ENCODE measurements around the gene COA1.
"Not testable (repeated sequence)": the region's sequence is repeated elsewhere in the genome, so short reads cannot be mapped to it uniquely, and the experiment has no call there.

Gene COA1

GRCh38 chr7:43625453-43625852, 103.9 kb downstream of the COA1 start:
- no peak for DNase-seq

- DNase-seq: peak; percentile 37
These were observed 105.2 kb downstream of the COA1 start for GRCh38 chr7:43624156-43624555.

GRCh38 chr7:43621729-43622448, 107.4 kb downstream of the COA1 start:
- peak; percentile 49 for DNase-seq

- no peak for DNase-seq
These were observed 109.9 kb downstream of the COA1 start for GRCh38 chr7:43619213-43620012.

GRCh38 chr7:43618073-43618472, 111.2 kb downstream of the COA1 start:
- DNase-seq: no peak

GRCh38 chr7:43616977-43617376, 112.3 kb downstream of the COA1 start:
- no peak for DNase-seq

- DNase-seq: no peak
These were observed 113.7 kb downstream of the COA1 start for GRCh38 chr7:43615558-43616145.

- peak; percentile 84 for DNase-seq
These were observed 116.4 kb downstream of the COA1 start for GRCh38 chr7:43612599-43613589.

GRCh38 chr7:43612128-43612527, 117.2 kb downstream of the COA1 start:
- DNase-seq: peak; percentile 21

- no peak for DNase-seq
These were observed 120.2 kb downstream of the COA1 start for GRCh38 chr7:43609097-43609496.

GRCh38 chr7:43604251-43604650, 125.1 kb downstream of the COA1 start:
- no peak for DNase-seq

GRCh38 chr7:43602256-43602655, 127.1 kb downstream of the COA1 start:
- DNase-seq: no peak

- DNase-seq: no peak
These were observed 129.3 kb downstream of the COA1 start for GRCh38 chr7:43600056-43600455.

GRCh38 chr7:43596426-43596825, 132.9 kb downstream of the COA1 start:
- not testable (repeated sequence) for DNase-seq

- DNase-seq: no peak
These were observed 135.3 kb downstream of the COA1 start for GRCh38 chr7:43594020-43594419.

GRCh38 chr7:43593010-43593409, 136.3 kb downstream of the COA1 start:
- no peak for DNase-seq

- no peak for DNase-seq
These were observed 137.0 kb downstream of the COA1 start for GRCh38 chr7:43592326-43592725.

- no peak for DNase-seq
These were observed 137.7 kb downstream of the COA1 start for GRCh38 chr7:43591558-43592180.

GRCh38 chr7:43590862-43591557, 138.3 kb downstream of the COA1 start:
- DNase-seq: no peak

- no peak for DNase-seq
These were observed 139.6 kb downstream of the COA1 start for GRCh38 chr7:43589728-43590127.
